Mammary epithelial cell (primary cell): ENCODE data around the gene LEFTY2.

ENCODE experiments used
- EZH2 ChIP-seq: IDR thresholded peaks from 2 replicates; pipeline ENCODE4 v1.6.1; 2012; ENCODE audit warnings: low read length, inconsistent platforms, borderline replicate concordance
- TF ChIP-seq, protein P1 (sequence below), 2 donors: IDR thresholded peaks in 1 of 2; conservative IDR thresholded peaks in 1 of 2; 2 replicates each; pipeline ENCODE4 v1.5.1; 2011 to 2012; ENCODE audit warnings: inconsistent platforms in 2 of 2, low read length in 2 of 2, mild to moderate bottlenecking in 2 of 2, control low read depth in 1 of 2, low read depth in 1 of 2; ENCODE audit not compliant: insufficient read depth in 1 of 2; ENCODE audit errors: extremely low read depth in 1 of 2

- TF ChIP-seq, protein P1, sequence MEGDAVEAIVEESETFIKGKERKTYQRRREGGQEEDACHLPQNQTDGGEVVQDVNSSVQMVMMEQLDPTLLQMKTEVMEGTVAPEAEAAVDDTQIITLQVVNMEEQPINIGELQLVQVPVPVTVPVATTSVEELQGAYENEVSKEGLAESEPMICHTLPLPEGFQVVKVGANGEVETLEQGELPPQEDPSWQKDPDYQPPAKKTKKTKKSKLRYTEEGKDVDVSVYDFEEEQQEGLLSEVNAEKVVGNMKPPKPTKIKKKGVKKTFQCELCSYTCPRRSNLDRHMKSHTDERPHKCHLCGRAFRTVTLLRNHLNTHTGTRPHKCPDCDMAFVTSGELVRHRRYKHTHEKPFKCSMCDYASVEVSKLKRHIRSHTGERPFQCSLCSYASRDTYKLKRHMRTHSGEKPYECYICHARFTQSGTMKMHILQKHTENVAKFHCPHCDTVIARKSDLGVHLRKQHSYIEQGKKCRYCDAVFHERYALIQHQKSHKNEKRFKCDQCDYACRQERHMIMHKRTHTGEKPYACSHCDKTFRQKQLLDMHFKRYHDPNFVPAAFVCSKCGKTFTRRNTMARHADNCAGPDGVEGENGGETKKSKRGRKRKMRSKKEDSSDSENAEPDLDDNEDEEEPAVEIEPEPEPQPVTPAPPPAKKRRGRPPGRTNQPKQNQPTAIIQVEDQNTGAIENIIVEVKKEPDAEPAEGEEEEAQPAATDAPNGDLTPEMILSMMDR (conservative IDR thresholded peaks at IDR 0.05 in 1 of 2, IDR thresholded peaks at IDR 0.05 in 1 of 2; ENCODE audit: extremely low read depth in 1 of 2, insufficient read depth in 1 of 2, low read depth in 1 of 2, low read length in 2 of 2) = no peak
- no peak for TF ChIP-seq EZH2
Observed at GRCh38 chr1:225953315-225953714, 12.3 kb upstream of the LEFTY2 start.
